HL-60 (cell line): ENCODE measurements around the gene IFITM10.

Source experiments
- POLR2AphosphoS5 ChIP-seq: IDR thresholded peaks from 2 replicates; pipeline ENCODE4 v1.6.1; 2012; ENCODE audit warnings: low read depth
- TF ChIP-seq, protein P1 (sequence below): IDR thresholded peaks from one replicate; pipeline ENCODE4 v1.5.1; 2011; ENCODE audit warnings: low read length, control low read depth, inconsistent platforms; ENCODE audit not compliant: insufficient read depth

DNA sequence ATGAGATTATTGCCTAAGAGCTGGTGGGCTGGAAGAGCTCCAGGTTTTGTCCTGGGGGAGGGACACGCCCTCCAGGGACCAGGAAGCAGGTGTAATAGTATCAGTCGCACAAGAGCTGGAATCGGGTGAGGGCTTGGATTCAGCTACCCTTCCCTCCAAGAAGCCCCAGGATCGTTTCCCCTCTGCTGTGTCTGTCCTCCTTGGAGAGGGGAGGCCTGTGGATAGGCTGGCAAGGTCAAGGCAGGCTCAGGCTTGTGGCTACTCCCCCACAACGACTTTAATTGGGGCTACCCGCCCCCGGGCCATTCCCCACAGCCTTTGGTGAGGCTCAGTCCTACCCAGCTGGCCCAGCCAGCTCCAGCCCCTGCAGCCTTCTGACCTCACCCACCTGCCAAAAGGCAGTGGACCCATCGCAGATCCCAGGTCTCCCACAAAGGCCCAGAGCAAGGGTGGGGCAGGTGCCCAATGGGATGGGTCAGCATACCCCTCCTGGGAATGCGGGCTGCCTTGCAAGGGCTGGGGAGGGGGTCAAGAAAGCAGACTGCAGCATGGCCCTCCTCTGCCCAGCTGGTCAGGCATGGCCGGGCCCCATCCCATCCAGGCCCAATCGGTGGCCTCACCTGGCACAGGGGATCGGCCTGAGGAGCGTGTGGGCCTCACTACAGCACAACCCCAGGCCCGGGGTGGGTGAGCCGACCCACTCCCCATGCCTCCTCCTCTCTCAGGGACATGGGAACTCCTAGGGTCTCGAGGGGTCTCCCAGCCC, 12.3 kb upstream of the IFITM10 start:
- TF ChIP-seq, protein P1, sequence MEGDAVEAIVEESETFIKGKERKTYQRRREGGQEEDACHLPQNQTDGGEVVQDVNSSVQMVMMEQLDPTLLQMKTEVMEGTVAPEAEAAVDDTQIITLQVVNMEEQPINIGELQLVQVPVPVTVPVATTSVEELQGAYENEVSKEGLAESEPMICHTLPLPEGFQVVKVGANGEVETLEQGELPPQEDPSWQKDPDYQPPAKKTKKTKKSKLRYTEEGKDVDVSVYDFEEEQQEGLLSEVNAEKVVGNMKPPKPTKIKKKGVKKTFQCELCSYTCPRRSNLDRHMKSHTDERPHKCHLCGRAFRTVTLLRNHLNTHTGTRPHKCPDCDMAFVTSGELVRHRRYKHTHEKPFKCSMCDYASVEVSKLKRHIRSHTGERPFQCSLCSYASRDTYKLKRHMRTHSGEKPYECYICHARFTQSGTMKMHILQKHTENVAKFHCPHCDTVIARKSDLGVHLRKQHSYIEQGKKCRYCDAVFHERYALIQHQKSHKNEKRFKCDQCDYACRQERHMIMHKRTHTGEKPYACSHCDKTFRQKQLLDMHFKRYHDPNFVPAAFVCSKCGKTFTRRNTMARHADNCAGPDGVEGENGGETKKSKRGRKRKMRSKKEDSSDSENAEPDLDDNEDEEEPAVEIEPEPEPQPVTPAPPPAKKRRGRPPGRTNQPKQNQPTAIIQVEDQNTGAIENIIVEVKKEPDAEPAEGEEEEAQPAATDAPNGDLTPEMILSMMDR: no peak
- TF ChIP-seq POLR2AphosphoS5: no peak
